WI38 (cell line): Measurements from ENCODE around the gene PLK2.

Experiments
- H3K4me3 ChIP-seq: 2 replicates; pipeline ENCODE4 v1.5.1; 2011; ENCODE audit warnings: low read depth, mild to moderate bottlenecking, control low read depth, low read length
- TF ChIP-seq, protein P1 (sequence below): IDR thresholded peaks from 2 replicates; pipeline ENCODE4 v1.5.1; 2012; ENCODE audit warnings: low read depth, mild to moderate bottlenecking, control low read depth, low read length

The PLK2 gene

DNA sequence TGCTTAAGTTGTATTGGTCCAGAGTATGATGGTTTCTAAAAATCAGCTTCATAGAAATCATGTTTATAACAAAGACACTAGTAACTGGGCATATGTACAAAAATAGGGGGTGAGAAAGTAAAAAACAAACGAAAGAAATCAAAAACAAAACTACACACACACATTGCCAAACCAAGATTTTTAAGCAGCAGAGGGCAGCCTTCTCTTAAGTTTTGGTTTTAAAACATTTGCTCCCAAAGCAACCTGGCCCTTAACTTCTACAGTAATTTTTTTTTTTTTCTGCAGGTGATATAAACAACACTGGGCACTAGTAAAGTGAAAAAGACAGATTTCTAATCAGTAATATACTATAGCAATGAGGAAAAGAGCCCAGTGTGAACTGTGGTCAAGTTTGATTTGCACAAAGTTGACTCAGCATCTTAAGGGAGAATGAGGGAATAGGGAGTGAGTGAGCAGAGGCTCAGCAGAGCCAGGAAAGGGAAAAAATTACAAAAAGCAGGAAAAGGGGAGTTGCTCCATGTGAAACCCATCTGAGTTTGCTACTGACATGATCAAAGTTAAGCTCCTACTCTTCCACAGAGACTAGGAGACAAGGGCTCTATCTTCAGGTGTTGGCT, 18.0 kb upstream of the PLK2 start:
- no peak overlapping the region for H3K4me3 ChIP-seq
- TF ChIP-seq, protein P1, sequence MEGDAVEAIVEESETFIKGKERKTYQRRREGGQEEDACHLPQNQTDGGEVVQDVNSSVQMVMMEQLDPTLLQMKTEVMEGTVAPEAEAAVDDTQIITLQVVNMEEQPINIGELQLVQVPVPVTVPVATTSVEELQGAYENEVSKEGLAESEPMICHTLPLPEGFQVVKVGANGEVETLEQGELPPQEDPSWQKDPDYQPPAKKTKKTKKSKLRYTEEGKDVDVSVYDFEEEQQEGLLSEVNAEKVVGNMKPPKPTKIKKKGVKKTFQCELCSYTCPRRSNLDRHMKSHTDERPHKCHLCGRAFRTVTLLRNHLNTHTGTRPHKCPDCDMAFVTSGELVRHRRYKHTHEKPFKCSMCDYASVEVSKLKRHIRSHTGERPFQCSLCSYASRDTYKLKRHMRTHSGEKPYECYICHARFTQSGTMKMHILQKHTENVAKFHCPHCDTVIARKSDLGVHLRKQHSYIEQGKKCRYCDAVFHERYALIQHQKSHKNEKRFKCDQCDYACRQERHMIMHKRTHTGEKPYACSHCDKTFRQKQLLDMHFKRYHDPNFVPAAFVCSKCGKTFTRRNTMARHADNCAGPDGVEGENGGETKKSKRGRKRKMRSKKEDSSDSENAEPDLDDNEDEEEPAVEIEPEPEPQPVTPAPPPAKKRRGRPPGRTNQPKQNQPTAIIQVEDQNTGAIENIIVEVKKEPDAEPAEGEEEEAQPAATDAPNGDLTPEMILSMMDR: no peak

DNA sequence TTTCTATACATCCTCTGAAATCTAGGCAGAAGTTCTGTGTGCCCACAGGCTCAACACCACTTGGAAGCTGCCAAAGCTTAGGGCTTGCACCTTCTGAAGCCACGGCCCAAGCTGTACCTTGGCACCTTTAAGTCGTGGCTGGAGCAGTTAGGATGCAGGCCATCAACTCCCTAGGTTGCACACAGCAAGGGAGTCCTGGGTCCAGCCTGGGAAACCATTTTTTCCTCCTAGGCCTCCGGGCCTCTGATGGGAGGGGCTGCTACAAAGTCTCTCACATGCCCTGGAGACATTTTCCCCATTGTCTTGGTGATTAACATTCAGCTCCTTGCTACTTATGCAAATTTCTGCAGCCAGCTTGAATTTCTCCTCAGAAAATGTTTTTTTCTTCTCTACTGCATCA, 15.5 kb upstream of the PLK2 start:
- TF ChIP-seq, protein P1: no peak
- H3K4me3 ChIP-seq: no peak overlapping the region

DNA sequence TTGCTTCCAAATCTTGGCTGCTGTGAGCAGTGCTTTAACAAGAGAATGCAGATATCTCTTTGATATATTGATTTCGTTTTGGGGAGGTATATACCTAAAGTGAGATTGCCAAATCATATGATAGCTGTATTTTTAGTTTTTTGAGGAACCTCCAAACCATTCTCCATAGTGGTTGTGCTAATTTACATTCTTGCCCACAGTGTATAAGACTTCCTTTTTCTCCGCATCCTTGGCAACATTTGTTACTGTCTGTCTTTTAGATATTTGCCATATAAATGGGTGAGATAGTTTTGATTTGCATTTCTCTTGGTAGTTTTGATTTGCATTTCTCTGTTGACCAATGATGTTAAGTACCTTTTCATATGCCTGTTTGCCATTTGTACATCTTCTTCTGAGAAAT, 10.0 kb upstream of the PLK2 start:
- TF ChIP-seq, protein P1: no peak
- H3K4me3 ChIP-seq: no peak overlapping the region

DNA sequence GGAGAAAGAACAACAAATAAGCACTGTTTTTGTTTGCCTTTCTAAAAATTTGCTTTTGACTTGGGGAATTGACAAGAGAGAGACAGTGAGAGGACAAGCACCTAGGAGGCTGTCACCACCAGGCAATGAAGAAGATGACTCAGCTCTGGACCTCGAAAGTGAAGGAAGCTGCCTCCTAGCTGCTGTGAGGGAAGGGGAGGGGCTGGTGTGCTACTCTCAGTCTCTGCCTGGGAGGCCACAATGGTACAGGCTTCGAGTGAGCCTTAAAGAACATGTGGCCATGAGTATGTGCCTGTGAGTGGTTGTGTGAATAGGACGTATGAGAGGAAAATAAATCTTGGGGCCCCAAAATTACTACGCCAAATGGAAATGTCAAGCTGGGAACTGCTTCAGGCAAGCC, 7.1 kb upstream of the PLK2 start:
- TF ChIP-seq, protein P1: no peak

DNA sequence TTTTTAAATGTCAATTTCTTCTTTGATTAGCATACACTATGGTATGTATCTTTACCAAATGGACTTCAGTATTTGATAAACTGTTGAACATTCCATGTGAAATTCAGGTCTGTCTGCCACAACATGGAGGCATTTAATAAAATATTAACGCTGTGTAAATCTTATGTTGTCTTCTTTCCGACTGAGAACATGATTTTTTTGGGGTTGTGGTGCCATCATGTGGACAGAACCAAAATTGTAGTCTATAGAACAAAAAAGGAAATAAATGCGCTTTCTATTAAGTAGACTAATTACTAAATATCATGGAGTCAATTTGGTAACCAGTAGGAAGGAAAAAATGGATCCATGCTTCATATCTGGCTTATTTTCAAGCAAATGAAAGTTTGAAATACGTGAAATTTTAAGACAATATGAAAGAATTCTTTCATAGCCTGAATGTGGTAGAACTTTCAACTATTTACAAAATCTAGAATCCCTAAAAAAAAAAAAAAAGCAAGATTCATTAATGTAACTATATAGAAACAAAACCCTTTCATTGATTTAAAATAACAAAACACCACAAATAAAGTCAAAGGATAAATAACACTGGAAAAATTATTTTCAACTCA, 2.8 kb upstream of the PLK2 start:
- no peak overlapping the region for H3K4me3 ChIP-seq

More for the DNA sequence above, 7.1 kb upstream of the PLK2 start:
- no peak overlapping the region for H3K4me3 ChIP-seq

DNA sequence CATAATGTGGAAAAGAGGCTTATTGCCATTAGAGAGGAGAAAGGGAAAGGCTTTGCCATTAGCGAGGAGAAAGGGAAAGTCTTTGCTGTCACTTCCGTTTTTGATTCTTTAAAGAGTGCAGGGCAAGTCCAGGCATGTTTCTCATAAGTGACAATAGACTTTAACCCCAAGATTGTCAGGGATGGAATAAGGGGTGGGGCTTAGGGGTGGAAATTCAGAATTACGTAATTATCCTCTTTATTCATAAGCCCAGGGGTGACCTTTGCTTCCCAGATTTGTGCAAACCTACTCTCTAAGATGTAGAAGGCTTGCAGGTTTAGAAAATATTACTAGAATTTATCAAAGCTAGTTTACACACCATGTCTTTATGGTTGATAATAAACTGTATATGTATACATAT, 2.3 kb upstream of the PLK2 start:
- no peak overlapping the region for H3K4me3 ChIP-seq
- TF ChIP-seq, protein P1: no peak

More for the DNA sequence above, 2.8 kb upstream of the PLK2 start:
- TF ChIP-seq, protein P1: no peak

DNA sequence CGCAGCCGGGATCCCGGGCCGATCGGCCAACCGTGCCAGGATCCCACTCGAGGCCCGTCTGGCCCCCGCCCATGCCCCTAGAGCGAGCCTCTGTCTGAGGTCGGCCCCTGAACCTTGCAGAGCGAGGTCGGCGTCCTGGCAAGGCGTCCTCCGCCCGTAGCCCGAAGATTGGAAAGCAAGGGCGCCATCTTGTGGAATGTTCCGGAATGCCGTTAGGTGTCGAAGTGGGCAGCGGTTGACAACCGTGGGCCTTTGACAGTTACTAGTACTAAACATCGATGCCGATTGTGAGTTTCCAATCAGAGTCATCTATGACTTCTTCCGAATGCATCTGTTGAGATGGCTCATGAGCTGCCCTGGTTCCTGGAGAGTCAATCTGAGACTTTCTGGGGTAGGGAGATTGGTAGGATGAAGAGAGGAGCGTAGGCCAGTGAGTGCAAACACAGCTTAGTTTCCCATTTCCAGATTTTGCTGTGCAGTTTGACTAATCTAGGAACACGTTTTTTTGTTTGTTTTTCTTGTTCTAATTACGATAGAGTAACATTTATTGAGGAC, 923 bp upstream of the PLK2 start:
- TF ChIP-seq, protein P1: peak; percentile 57
- H3K4me3 ChIP-seq: peak overlapping the region; percentile 77
